ENCODE measurements around the gene CAPN6.

Gene CAPN6

GRCh38 chrX:111254896-111255693 is 15.2 kb downstream of the CAPN6 start:
- no peaks in the 10 kb centered on the region for H3K9me3 ChIP-seq (ENCODE audit: insufficient read depth, low read length)
- H3K9ac ChIP-seq (ENCODE audit: low read length): no peak overlapping the region
- no peaks in the 10 kb centered on the region for H4K20me1 ChIP-seq (ENCODE audit: low read depth, low read length)
- H2AFZ ChIP-seq (ENCODE audit: low read depth, low read length, severe bottlenecking): no peak overlapping the region
- no peak overlapping the region for H3K4me3 ChIP-seq (ENCODE audit: insufficient read depth, low read length, poor library complexity, severe bottlenecking)
- H3K9me2 ChIP-seq (replicated peaks; ENCODE audit: insufficient read depth, low read length): no peaks in the 10 kb centered on the region
- H3K4me2 ChIP-seq (ENCODE audit: low read depth, low read length, poor library complexity, severe bottlenecking): no peak overlapping the region
- H3K36me3 ChIP-seq (ENCODE audit: low read length): no peaks in the 10 kb centered on the region
- no peaks in the 10 kb centered on the region for H3K79me2 ChIP-seq (ENCODE audit: insufficient read depth, low read length)
- no peak overlapping the region for H3K27ac ChIP-seq (ENCODE audit: low read depth, low read length)
- no peak for TF ChIP-seq EZH2phosphoT487 (conservative IDR thresholded peaks at IDR 0.05; ENCODE audit: low read length)
- TF ChIP-seq CTCF (IDR thresholded peaks at IDR 0.05; ENCODE audit: insufficient read depth, low read length, poor library complexity, severe bottlenecking): no peak
- no peaks in the 10 kb centered on the region for H3F3A ChIP-seq (ENCODE audit: insufficient read depth)
- no peaks in the 10 kb centered on the region for H3K27me3 ChIP-seq (ENCODE audit: low read length)

GRCh38 chrX:111244235-111244750 is 26.0 kb downstream of the CAPN6 start:
- H3F3A ChIP-seq (ENCODE audit: insufficient read depth): no peaks in the 10 kb centered on the region

GRCh38 chrX:111216293-111216801 is 53.9 kb downstream of the CAPN6 start:
- H3K79me2 ChIP-seq (ENCODE audit: insufficient read depth, low read length): no peaks in the 10 kb centered on the region
- no peak overlapping the region for H3K4me3 ChIP-seq (ENCODE audit: insufficient read depth, low read length, poor library complexity, severe bottlenecking)
- no peaks in the 10 kb centered on the region for H3K9me2 ChIP-seq (replicated peaks; ENCODE audit: insufficient read depth, low read length)
- no peaks in the 10 kb centered on the region for H3K27me3 ChIP-seq (ENCODE audit: low read length)
- H3K36me3 ChIP-seq (ENCODE audit: low read length): no peaks in the 10 kb centered on the region
- H3K9me3 ChIP-seq (ENCODE audit: insufficient read depth, low read length): no peaks in the 10 kb centered on the region
- no peak for TF ChIP-seq EZH2phosphoT487 (conservative IDR thresholded peaks at IDR 0.05; ENCODE audit: low read length)
- TF ChIP-seq CTCF (IDR thresholded peaks at IDR 0.05; ENCODE audit: insufficient read depth, low read length, poor library complexity, severe bottlenecking): no peak
- no peak overlapping the region for H3K27ac ChIP-seq (ENCODE audit: low read depth, low read length)
- H2AFZ ChIP-seq (ENCODE audit: low read depth, low read length, severe bottlenecking): no peak overlapping the region
- H3F3A ChIP-seq (ENCODE audit: insufficient read depth): no peaks in the 10 kb centered on the region
- no peaks in the 10 kb centered on the region for H4K20me1 ChIP-seq (ENCODE audit: low read depth, low read length)
- H3K9ac ChIP-seq (ENCODE audit: low read length): no peak overlapping the region
- H3K4me2 ChIP-seq (ENCODE audit: low read depth, low read length, poor library complexity, severe bottlenecking): no peak overlapping the region

More at GRCh38 chrX:111244235-111244750, 26.0 kb downstream of the CAPN6 start:
- Histone ChIP-seq H3K9me2 (replicated peaks; ENCODE audit: insufficient read depth, low read length) (no peaks in the 10 kb centered on the region), H3K4me3 (ENCODE audit: insufficient read depth, low read length, poor library complexity, severe bottlenecking) (no peak overlapping the region), H2AFZ (ENCODE audit: low read depth, low read length, severe bottlenecking) (no peak overlapping the region), H3K9ac (ENCODE audit: low read length) (no peak overlapping the region), H3K79me2 (ENCODE audit: insufficient read depth, low read length) (no peaks in the 10 kb centered on the region), H3K4me2 (ENCODE audit: low read depth, low read length, poor library complexity, severe bottlenecking) (no peak overlapping the region), H3K27ac (ENCODE audit: low read depth, low read length) (no peak overlapping the region), H4K20me1 (ENCODE audit: low read depth, low read length) (no peaks in the 10 kb centered on the region), H3K27me3 (ENCODE audit: low read length) (no peaks in the 10 kb centered on the region), H3K36me3 (ENCODE audit: low read length) (no peaks in the 10 kb centered on the region), H3K9me3 (ENCODE audit: insufficient read depth, low read length) (no peaks in the 10 kb centered on the region)
- TF ChIP-seq EZH2phosphoT487 (conservative IDR thresholded peaks at IDR 0.05; ENCODE audit: low read length) (no peak), CTCF (IDR thresholded peaks at IDR 0.05; ENCODE audit: insufficient read depth, low read length, poor library complexity, severe bottlenecking) (no peak)

Data from SU-DHL-6 (cell line).